ENCODE data around the gene ST7.

GRCh38 chr7:117072620-117073118 is 119.4 kb downstream of the ST7 start:
- TF ChIP-seq, protein P1, sequence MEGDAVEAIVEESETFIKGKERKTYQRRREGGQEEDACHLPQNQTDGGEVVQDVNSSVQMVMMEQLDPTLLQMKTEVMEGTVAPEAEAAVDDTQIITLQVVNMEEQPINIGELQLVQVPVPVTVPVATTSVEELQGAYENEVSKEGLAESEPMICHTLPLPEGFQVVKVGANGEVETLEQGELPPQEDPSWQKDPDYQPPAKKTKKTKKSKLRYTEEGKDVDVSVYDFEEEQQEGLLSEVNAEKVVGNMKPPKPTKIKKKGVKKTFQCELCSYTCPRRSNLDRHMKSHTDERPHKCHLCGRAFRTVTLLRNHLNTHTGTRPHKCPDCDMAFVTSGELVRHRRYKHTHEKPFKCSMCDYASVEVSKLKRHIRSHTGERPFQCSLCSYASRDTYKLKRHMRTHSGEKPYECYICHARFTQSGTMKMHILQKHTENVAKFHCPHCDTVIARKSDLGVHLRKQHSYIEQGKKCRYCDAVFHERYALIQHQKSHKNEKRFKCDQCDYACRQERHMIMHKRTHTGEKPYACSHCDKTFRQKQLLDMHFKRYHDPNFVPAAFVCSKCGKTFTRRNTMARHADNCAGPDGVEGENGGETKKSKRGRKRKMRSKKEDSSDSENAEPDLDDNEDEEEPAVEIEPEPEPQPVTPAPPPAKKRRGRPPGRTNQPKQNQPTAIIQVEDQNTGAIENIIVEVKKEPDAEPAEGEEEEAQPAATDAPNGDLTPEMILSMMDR (IDR thresholded peaks at IDR 0.05), result no peak
- TF ChIP-seq ELF4 (CRISPR knock-in tag; IDR thresholded peaks at IDR 0.05; ENCODE audit: low read depth) (no peak), NFYB (CRISPR knock-in tag; conservative IDR thresholded peaks at IDR 0.05; ENCODE audit: low read depth) (no peak), ZNF138 (CRISPR knock-in tag; conservative IDR thresholded peaks at IDR 0.05) (no peak), TCF7 (CRISPR knock-in tag; IDR thresholded peaks at IDR 0.05; ENCODE audit: low read depth) (no peak), RELA (CRISPR knock-in tag; IDR thresholded peaks at IDR 0.05; ENCODE audit: borderline replicate concordance) (no peak), ATF6 (CRISPR knock-in tag; IDR thresholded peaks at IDR 0.05) (no peak), JUN (CRISPR knock-in tag; IDR thresholded peaks at IDR 0.05) (no peak), NR1H2 (CRISPR knock-in tag; IDR thresholded peaks at IDR 0.05) (no peak)

Measured in WTC11 (cell line).